GM21528 (cell line): ENCODE measurements around the gene PCYT1B.
A peak's percentile ranks its signal among the peaks of the same experiment; 100 is the strongest.
"Not testable (repeated sequence)": the region's sequence is repeated elsewhere in the genome, so short reads cannot be mapped to it uniquely, and the experiment has no call there.

Experiments
- ATAC-seq: cut with Tn5 transposase; IDR thresholded peaks from one replicate; pipeline ENCODE4 v1.9.1; 2021; ENCODE audit warnings: mild to moderate bottlenecking, moderate library complexity; ENCODE audit not compliant: unreplicated experiment, low FRiP score

The PCYT1B gene

DNA sequence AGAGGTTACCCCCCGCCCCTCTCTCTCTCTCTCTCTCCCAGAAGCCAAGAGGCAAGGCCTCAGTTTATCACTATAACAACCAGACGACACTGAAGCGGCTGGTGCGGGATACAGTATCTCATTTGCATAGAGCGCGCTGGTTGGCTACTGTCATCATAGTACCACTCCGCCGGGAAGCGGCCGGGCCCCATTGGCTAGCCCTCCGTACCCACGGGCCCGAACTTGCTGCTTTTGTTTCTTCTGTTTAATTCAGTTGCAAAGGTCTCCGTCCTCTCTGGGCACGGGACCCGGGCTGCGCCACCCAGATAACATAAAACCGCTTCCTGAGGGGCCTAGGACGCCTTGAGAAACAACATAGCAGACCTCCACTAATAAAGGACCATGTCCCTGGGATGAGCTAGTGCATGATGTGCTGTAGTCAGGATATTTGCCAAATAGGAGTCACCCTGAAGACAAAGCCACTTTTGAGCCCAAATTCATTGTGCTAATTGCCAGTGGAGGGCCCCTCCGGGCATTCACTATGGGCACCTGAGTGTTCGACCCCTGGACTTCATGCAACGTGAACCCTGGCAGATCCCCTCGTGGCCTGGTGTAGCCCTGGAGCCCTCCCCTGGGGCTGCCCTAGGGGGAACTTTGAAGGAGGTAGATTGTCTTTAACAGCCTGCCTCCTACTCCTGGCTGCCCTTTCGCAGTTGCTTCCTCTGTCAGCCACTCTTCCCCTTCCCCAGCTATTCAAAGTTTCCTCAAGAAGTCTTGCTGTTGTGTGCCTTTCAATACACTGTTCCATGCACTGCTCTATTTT, at the start of gene PCYT1B:
Gene PCYT1B (minus strand): TSS at position 91 of the 802 bp plus-strand sequence. CDS start 242 bp downstream, outside the sequence.
- ATAC-seq = peak; percentile 87

- ATAC-seq = no peak
These were observed 49.1 kb upstream of the PCYT1B start for GRCh38 chrX:24696294-24696693.

DNA sequence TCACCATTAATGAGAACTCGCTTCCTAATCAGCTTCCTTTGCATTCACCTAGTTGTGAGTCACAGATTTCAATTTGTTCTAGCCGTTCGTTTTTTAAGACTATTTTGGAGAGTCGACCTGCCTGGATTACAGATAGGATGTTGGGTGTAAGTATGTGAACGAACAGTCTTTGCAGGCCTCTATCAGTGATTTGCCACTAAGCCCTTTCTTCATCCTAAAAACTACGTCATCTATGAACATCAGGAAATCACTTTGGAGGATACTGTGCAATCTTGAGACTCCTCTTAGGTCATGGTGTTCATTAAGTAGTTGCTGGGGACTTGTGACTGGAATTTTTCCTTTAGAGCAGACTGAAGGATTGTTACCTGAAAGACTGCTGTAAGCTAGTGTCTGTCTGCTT, 47.7 kb upstream of the PCYT1B start:
- no peak for ATAC-seq

DNA sequence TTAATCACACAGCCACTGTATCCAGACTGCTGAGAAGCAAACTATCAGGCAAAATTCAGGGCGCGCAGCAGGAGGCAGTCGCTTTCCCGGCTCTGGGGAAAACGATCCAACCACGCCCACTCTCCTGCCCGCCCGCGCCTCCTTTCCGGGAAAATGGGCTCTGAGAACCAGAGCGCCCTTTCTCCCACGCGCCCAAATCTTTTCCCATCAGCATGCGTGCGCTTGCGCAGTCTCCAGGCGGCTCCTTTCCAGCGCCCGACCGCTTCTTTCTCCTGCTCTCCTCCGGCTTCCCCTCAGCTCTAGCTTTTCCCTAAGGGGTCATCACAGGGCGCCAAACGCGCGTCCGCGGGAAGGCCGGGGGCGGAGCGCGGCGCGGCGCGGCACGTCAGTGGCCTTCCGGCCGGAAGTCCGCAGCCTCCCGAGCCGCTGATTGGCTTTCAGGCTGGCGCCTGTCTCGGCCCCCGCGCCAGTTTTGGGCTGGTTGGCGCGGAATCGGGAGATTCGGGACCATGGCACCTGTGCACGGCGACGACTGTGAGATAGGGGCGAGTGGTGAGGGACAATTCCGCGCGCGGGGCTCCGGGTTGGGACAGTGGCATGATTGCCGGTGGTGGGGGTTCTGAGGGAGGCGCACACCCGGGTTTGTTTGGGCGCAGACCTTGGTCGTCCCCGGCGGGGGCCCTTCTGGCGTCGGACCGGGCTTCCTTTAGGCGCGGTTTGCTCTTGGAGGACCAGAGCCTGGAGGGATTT, 46.5 kb upstream of the PCYT1B start, which contains the start of gene POLA1:
Gene POLA1 (plus strand): TSS at position 466 of the 750 bp plus-strand sequence. CDS start 44 bp downstream, at position 510.
- peak; percentile 93 for ATAC-seq

DNA sequence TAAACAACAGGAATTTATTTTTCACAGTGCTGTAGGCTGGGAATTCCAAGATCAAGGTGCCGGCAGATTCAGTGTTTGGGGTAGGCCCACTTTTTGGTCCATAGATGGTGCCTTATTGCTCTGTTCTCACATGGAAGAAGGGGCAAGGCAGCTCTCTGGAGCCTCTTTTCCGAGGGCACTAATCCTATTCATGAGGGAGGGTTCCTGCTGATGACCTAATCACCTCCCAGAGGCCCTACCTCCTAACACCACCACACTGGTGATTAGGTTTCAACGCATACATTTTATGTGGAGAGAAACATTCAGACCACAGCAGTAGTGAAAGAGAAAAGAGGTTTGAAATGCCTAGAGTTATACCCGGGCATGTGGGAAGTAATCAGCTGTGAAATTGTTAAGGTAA, 45.2 kb upstream of the PCYT1B start:
- no peak for ATAC-seq

DNA sequence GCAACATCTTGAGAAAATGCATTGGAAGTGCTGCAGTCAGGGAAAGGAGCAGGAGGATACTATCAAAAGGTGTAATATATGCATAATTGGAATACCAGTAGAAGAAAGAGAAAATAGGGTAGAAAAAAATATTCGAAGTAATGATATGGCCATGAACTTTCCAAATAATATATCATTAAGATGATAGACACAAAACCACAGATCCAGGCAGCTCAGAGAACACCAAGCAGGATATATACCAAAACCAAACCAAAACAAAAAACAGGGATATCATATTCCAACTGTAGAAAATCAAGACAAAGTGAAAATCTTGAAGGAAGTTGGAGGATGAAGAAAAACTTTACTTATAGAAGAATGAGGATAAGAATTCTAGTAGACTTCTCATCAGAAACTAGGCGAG, 36.9 kb upstream of the PCYT1B start:
- ATAC-seq = no peak

DNA sequence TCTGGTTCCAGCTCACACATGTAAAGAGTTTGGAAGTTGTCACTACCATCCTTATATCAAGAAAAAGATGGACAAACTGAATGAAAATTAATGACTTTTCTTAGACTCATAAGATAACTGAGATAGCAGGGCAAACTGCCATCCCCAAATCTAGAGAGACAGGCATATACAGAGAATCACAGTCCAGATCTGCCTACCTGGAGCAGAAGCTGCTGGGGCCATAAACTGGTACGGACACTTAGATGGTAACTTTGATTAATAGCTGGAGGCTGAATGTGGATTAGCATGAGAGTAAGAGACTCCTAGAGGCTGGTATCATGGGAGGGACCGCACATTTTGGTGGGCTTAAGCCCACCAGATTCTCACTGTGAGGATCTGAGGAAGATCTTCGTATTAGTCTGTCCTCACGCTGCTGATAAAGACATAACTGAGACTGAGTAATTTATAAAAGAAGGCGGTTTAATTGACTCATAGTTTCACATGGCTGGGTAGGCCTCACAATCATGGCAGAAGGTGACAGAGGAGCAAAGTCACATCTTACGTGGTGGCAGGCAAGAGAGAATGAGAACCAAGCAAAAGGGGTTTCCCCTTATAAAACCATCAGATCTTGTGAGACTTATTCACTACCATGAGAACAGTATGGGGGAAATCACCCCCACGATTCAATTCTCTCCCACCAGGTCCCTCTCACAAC, 35.7 kb upstream of the PCYT1B start:
- no peak for ATAC-seq

DNA sequence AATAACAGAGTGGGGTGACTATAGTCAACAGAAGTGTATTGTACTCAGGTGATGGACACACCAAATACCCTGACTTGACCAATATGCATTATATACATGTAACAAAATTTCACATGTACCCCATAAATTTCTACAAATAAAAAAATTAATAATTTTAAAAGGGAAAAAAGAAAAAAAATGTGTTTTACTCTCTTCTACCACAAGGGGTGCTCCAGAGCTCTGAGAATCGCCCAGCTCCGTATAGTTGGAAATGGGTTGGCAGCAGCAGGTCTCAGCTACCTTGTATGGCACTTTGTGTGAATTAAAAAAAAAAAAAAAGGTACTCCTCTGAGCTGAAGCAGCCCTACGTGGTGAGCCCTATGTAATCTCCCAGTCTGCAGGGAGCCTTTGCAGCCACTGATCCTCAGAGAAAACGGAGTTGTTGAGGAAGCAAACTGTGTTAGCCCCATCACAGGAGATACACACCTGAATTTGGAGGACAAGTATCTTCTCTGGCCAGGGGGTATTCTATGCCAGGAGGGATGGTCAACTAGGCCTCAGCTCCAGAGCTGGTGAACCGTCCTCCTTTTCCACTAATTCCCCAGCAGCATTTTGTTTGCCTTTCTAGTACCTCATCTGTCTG, 29.4 kb upstream of the PCYT1B start:
- ATAC-seq = no peak

- ATAC-seq = no peak
These were observed 26.3 kb upstream of the PCYT1B start for GRCh38 chrX:24673424-24673823.

GRCh38 chrX:24672701-24673190, 25.6 kb upstream of the PCYT1B start:
- no peak for ATAC-seq

GRCh38 chrX:24668111-24668510, 21.0 kb upstream of the PCYT1B start:
- no peak for ATAC-seq

- ATAC-seq = no peak
These were observed 15.2 kb upstream of the PCYT1B start for GRCh38 chrX:24662352-24662751.

DNA sequence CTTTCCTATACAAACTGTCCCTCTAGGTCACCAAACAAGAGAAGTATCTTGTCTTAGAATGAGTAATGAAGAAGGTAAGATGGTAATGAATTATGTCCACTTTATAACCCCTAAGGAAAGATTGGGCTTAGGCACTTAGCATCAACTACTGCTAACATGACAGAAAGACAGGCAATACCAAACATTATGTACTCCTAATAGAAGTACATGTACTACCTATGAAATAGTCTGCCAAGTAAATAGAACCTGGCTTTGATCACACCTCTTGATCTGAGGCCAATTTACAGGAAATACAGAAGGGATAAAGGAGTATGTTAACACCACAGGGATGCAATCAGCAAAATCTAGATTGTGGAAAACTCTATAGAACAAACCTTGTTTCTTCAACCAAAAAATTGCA, 14.1 kb upstream of the PCYT1B start:
- no peak for ATAC-seq

GRCh38 chrX:24659646-24660045, 12.5 kb upstream of the PCYT1B start:
- ATAC-seq = no peak

- no peak for ATAC-seq
These were observed 12.0 kb upstream of the PCYT1B start for GRCh38 chrX:24659106-24659505.

- ATAC-seq = no peak
These were observed 11.3 kb upstream of the PCYT1B start for GRCh38 chrX:24658421-24658820.

DNA sequence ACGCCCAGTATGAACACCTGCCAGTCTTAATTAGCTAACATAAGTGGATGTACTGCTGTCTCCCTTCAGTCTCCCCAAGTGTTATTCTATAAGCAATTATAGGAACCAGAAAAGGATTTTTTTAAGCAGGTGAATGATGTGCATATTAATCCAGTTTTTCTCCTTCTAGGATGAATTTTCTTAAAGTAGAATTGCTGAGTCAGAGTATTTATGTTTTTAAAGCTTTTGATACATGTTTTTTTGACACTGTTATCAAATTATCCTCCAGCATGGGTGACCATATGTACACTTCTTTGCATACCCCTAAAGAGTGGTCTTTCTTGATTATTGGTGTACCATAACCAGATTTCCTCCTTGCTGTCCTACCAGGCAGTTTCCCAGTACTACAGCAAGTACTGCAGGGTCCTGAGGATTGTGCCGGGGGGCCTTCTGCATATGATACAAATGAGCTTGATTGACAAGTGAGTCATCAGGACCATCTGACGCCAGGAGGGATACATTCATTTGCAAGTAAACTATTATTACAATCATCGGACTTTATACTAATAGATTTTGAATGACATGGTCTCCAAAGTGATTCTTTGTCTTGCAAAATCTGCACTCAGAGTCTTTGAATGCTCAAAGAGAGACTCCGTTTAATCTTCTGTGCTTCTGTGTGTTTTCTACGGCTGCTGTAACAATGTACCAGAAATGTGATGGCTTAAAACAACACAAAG, 10.7 kb upstream of the PCYT1B start:
- ATAC-seq = no peak

- ATAC-seq = not testable (repeated sequence)
These were observed 8.5 kb upstream of the PCYT1B start for GRCh38 chrX:24655679-24656078.

GRCh38 chrX:24651783-24652182, 4.6 kb upstream of the PCYT1B start:
- ATAC-seq = no peak

DNA sequence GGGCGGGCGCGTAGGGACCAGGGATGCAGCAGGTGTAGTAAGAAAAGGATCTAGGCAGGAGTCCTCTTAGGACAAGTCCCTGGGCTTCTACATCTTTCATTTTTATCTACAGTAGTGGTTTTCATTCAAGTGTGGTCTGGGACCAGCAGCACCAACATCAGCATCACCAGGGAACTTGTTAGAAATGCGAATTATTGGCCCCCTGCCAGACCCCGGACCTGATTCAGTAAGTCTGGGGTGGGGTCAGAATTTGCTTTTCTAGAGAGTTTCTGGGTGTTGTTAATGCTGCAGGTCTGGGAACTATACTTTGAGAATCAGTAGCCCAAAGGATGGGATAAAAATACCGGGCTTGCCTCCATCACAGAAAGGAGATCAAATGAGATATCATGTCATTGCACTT, 1.3 kb upstream of the PCYT1B start:
- no peak for ATAC-seq
